DOHH2 (cell line): Measurements from ENCODE around the gene CA5A.

Experiments
- EZH2phosphoT487 ChIP-seq: fragments of 200-600 bp; sonication (generic); IDR thresholded peaks from 2 replicates; pipeline ENCODE4 v1.6.1; 2017; ENCODE audit warnings: borderline replicate concordance, mild to moderate bottlenecking, antibody characterized with exemption, low read length, moderate library complexity, mixed read lengths
- TF ChIP-seq, protein P1 (sequence below): fragments of 200-600 bp; sonication (generic); IDR thresholded peaks from one replicate; pipeline ENCODE4 v1.5.1; 2014; ENCODE audit warnings: antibody characterized with exemption, mild to moderate bottlenecking, low read depth, low read length; ENCODE audit not compliant: poor library complexity, severe bottlenecking

DNA sequence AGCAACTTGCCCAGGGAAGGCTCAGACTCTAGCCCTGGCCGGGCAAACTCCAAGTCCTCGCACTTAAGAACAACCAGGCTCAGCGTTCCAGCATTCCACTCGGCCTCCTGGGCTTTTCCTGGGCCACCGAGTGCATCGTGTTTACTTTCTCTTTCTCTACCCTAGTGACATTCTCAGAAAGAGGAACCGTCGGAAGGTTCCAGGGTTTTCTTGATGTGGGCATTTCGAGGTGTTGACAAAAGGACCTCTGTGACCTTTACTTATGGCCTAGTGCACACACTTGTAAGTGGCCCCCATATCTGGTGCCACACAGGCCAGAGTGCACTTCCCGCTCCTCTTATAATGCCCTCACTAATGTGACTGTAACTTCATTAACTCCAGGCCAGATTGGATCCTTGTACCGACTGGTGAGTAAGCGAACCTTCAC lies 11.8 kb upstream of the CA5A start:
- TF ChIP-seq, protein P1, sequence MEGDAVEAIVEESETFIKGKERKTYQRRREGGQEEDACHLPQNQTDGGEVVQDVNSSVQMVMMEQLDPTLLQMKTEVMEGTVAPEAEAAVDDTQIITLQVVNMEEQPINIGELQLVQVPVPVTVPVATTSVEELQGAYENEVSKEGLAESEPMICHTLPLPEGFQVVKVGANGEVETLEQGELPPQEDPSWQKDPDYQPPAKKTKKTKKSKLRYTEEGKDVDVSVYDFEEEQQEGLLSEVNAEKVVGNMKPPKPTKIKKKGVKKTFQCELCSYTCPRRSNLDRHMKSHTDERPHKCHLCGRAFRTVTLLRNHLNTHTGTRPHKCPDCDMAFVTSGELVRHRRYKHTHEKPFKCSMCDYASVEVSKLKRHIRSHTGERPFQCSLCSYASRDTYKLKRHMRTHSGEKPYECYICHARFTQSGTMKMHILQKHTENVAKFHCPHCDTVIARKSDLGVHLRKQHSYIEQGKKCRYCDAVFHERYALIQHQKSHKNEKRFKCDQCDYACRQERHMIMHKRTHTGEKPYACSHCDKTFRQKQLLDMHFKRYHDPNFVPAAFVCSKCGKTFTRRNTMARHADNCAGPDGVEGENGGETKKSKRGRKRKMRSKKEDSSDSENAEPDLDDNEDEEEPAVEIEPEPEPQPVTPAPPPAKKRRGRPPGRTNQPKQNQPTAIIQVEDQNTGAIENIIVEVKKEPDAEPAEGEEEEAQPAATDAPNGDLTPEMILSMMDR = no peak
- TF ChIP-seq EZH2phosphoT487 = no peak
